Osteoblast (primary cell): ENCODE measurements around the gene TNPO3. TPM values are rescaled to one million over a fixed set of nuclear protein-coding genes. Genes with fewer than 3 reads are reported as not detected.
A peak's percentile ranks its signal among the peaks of the same experiment; 100 is the strongest.

Source experiments
- DNase-seq: peaks from one replicate; pipeline ENCODE4 v3.0.0; 2011; ENCODE audit warnings: low spot score, mixed read lengths; ENCODE audit not compliant: insufficient read length; ENCODE audit errors: missing footprints
- H2AFZ ChIP-seq: 2 replicates; pipeline ENCODE4 v1.6.0; 2011; ENCODE audit warnings: mild to moderate bottlenecking, low read length
- H3K27ac ChIP-seq: 2 replicates; pipeline ENCODE4 v1.5.1; 2011; ENCODE audit warnings: mild to moderate bottlenecking, low read depth, low read length, moderate library complexity
- H3K27me3 ChIP-seq: 2 replicates; pipeline ENCODE4 v1.6.0; 2012; ENCODE audit warnings: mild to moderate bottlenecking, control low read depth, inconsistent platforms, low read length, moderate library complexity; ENCODE audit not compliant: insufficient read depth
- H3K36me3 ChIP-seq: 2 replicates; pipeline ENCODE4 v1.5.1; 2011; ENCODE audit warnings: mild to moderate bottlenecking, low read length, control low read depth, moderate library complexity; ENCODE audit not compliant: insufficient read depth
- H3K4me1 ChIP-seq: 2 replicates; pipeline ENCODE4 v1.5.1; 2011; ENCODE audit warnings: mild to moderate bottlenecking, low read length, control low read depth, moderate library complexity; ENCODE audit not compliant: insufficient read depth
- H3K4me2 ChIP-seq: 2 replicates; pipeline ENCODE4 v1.6.0; 2011; ENCODE audit warnings: mild to moderate bottlenecking, low read length; ENCODE audit not compliant: insufficient read depth
- H3K4me3 ChIP-seq: fragments of 200-600 bp; sonication (generic); 3 replicates; pipeline ENCODE4 v1.5.1; 2012; ENCODE audit warnings: mild to moderate bottlenecking, low read length, inconsistent platforms; ENCODE audit not compliant: insufficient read depth
- H3K79me2 ChIP-seq: 2 replicates; pipeline ENCODE4 v1.6.0; 2012; ENCODE audit warnings: mild to moderate bottlenecking, low read length, control low read depth, inconsistent platforms; ENCODE audit not compliant: insufficient read depth
- H3K9me3 ChIP-seq: 2 replicates; pipeline ENCODE4 v1.5.1; 2011; ENCODE audit warnings: low read depth, low read length, control low read depth
- H4K20me1 ChIP-seq: 2 replicates; pipeline ENCODE4 v1.6.0; 2012; ENCODE audit warnings: mild to moderate bottlenecking, low read length, control low read depth; ENCODE audit not compliant: insufficient read depth
- CTCF ChIP-seq: IDR thresholded peaks from 2 replicates; pipeline ENCODE4 v1.5.1; 2011; ENCODE audit warnings: mild to moderate bottlenecking, low read depth, low read length, moderate library complexity; ENCODE audit errors: extremely low read depth
- total RNA-seq: library from RNA; depleted of rRNA; stranded (reverse); fragments of >200 nt; gene quantifications from 2 replicates; pipeline ENCODE4 v1.2.3, GENCODE V29; 2012

The TNPO3 gene
- total RNA-seq, 1 donor, result 56.1 TPM

GRCh38 chr7:129066290-129067131 lies 11.6 kb upstream of the TNPO3 start:
- Histone ChIP-seq H3K4me2 (no peak overlapping the region), H3K27ac (no peak overlapping the region), H2AFZ (peak overlapping the region; percentile 17)

DNA sequence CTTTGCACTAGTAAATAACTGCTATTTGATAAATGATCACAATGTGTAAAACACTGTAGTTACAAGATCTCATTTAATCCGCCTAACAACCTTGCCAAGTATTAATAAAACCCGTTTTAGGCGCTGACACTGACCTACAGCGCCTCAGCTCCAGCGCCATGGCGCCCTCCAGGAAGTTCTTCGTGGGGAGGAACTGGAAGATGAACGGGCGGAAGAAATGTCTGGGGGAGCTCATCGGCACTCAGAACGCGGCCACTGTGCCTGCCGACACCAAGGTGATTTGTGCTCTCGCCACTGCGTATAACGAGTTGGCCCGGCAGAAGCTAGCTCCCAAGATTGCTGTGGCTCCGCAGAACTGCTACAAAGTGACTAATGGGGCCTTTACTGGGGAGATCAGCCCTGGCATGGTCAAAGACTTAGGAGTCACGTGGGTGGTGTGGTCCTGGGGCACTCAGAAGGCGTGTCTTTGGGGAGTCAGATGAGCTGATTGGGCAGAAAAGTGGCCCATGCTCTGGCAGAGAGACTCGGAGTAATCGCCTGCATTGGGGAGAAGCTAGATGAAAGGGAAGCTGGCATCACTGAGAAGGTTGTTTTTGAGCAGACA lies 1.1 kb upstream of the TNPO3 start:
- no peaks in the 10 kb centered on the region for H3K36me3 ChIP-seq
- peaks cover 8% of the 10 kb centered on the region for H4K20me1 ChIP-seq
- H3K4me3 ChIP-seq, result no peak overlapping the region
- no peak overlapping the region for H3K27ac ChIP-seq
- no peak for DNase-seq
- peaks cover 37% of the 10 kb centered on the region for H3K79me2 ChIP-seq
- H2AFZ ChIP-seq, result peak overlapping the region; percentile 99
- H3K9me3 ChIP-seq, result no peaks in the 10 kb centered on the region
- TF ChIP-seq CTCF, result no peak
- H3K27me3 ChIP-seq, result peaks cover 10% of the 10 kb centered on the region
- H3K4me1 ChIP-seq, result peaks cover 19% of the 10 kb centered on the region
- peak overlapping the region; percentile 97 for H3K4me2 ChIP-seq

More at GRCh38 chr7:129066290-129067131, 11.6 kb upstream of the TNPO3 start:
- Histone ChIP-seq H4K20me1 (no peaks in the 10 kb centered on the region), H3K4me3 (no peak overlapping the region), H3K9me3 (no peaks in the 10 kb centered on the region), H3K27me3 (peaks cover 15% of the 10 kb centered on the region), H3K79me2 (no peaks in the 10 kb centered on the region), H3K4me1 (peaks cover 7% of the 10 kb centered on the region), H3K36me3 (no peaks in the 10 kb centered on the region)
- TF ChIP-seq CTCF, result no peak
- DNase-seq, result peak; percentile 90

DNA sequence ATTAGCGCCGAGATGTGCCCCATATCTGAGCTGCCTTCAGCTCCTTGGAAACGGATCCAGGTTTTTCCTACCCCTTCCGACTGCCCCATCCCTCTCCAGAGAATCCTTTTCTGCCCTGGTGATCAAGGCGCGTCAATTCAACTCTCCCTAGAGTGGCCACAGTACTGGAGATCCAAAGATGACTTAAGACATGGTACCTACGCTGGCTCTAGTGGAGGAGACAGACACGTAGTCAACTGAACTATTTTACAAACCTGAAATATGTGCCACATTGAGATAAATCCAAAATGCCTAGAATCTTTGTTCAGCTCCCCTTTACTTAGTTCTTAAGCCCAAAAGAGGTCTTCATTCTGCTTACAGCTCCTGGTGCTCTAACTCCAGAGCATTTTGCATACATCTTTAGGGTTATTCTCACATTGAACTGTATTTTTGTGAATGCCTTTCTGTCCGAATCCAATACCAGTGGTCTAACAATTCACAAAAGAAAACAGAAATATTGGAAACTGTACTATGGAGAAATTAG lies 444 bp upstream of the TNPO3 start:
- Histone ChIP-seq H2AFZ (peak overlapping the region; percentile 99), H3K27me3 (peaks cover 10% of the 10 kb centered on the region), H3K9me3 (no peaks in the 10 kb centered on the region), H3K4me3 (peak overlapping the region; percentile 99), H3K4me1 (peaks cover 19% of the 10 kb centered on the region), H3K27ac (peak overlapping the region; percentile 97), H3K79me2 (peaks cover 43% of the 10 kb centered on the region), H4K20me1 (peaks cover 8% of the 10 kb centered on the region), H3K36me3 (no peaks in the 10 kb centered on the region), H3K4me2 (peak overlapping the region; percentile 97)
- no peak for DNase-seq
- no peak for TF ChIP-seq CTCF

DNA sequence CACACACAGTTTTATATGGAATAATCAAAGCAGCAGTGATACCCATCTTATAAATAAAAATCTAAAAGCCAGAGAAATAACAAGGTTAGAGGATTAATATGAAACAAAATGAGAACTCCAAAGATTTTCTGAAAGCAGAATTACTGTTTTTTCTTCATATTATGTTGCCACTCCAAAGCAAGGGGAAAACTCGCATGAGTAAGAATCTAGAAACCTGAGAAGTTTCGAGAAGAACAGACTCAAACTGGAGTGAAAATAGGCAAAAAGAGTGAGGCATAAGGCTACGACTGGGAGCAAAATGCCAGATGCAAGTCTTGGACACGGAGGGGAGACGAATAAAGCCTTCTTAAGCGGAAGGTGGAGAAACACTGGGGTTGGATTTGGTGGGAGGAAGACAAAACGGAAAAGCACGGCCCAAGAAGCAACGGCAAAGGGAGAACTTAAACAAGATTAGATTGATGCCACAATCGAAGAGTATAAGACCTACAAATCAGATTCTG lies 923 bp downstream of the TNPO3 start:
- Histone ChIP-seq H3K27me3 (peaks cover 2% of the 10 kb centered on the region), H3K9me3 (no peaks in the 10 kb centered on the region), H2AFZ (peak overlapping the region; percentile 99), H3K79me2 (peaks cover 54% of the 10 kb centered on the region), H3K4me1 (peaks cover 19% of the 10 kb centered on the region), H3K4me3 (peak overlapping the region; percentile 99), H3K4me2 (peak overlapping the region; percentile 97), H4K20me1 (peaks cover 11% of the 10 kb centered on the region), H3K27ac (peak overlapping the region; percentile 97), H3K36me3 (no peaks in the 10 kb centered on the region)
- TF ChIP-seq CTCF, result no peak
- peak; percentile 70 for DNase-seq
